ENCODE measurements around the gene ZNF281. TPM values are rescaled to one million over a fixed set of nuclear protein-coding genes. Genes with fewer than 3 reads are reported as not detected.

Gene ZNF281
- total and polyA plus RNA-seq, 2 of the 4 experiments (the other 2 are of a cell fraction): 7.0 to 37.5 TPM

GRCh38 chr1:200380589-200381021 is 29.2 kb downstream of the ZNF281 start:
- H2BK5ac ChIP-seq (ENCODE audit: low read depth, low read length, poor library complexity, severe bottlenecking): peak overlapping the region; percentile 98
- peaks cover 0 to 9% of the 10 kb centered on the region in 2 experiments; a peak in 1 of 4 replicates for H3K79me1 ChIP-seq (ENCODE audit: low read depth in 1 of 2, low read length in 2 of 2)
- WGBS, 2 experiments (ENCODE audit: extremely low coverage in 2 of 2, insufficient read length in 1 of 2): no CpG with 5 or more reads among the region's 1 CpG
- H2AFZ ChIP-seq (replicated peaks; ENCODE audit: low read length, poor library complexity): peak overlapping the region; percentile 61
- dilution Hi-C loops (cut with HindIII; ENCODE audit: low sequenced_read_pairs, unreplicated experiment) (no loop called here), in situ Hi-C loops (cut with MboI; ENCODE audit: low sequenced_read_pairs) (no loop called here), intact Hi-C loops (cut with micrococcal nuclease) (no loop called here)
- peak overlapping the region; percentile 98 for H2BK120ac ChIP-seq (ENCODE audit: low read depth, low read length)
- peak overlapping the region; percentile 98 for H3K4ac ChIP-seq (ENCODE audit: low read depth, low read length)
- no peaks in the 10 kb centered on the region for H3K36me3 ChIP-seq (ENCODE audit: control insufficient read depth, insufficient read depth, low read length)
- H3K18ac ChIP-seq (ENCODE audit: low read depth, low read length): peak overlapping the region; percentile 94
- peak overlapping the region; percentile 98; the same call in 2 of the 3 replicates for H2BK15ac ChIP-seq (ENCODE audit: low read depth, low read length)
- H3K4me2 ChIP-seq (ENCODE audit: low read depth, low read length): no peak overlapping the region
- H3K27ac ChIP-seq (ENCODE audit: insufficient read depth, low read length): peak overlapping the region; percentile 44
- H4K8ac ChIP-seq (ENCODE audit: low read depth in 2 of 2, low read length in 2 of 2): peak overlapping the region; percentile 81 to 88
- no peaks in the 10 kb centered on the region for H4K20me1 ChIP-seq (ENCODE audit: insufficient read depth, low read length)
- BruUV-seq (replicated peaks): no TSS peak
- H3K23ac ChIP-seq (ENCODE audit: low read depth, low read length): peak overlapping the region; percentile 89; the same call in 1 of the 2 replicates
- ChIA-PET POLR2A (ENCODE audit: unreplicated experiment) (no interaction called here), CTCF (no interaction called here)
- no peak overlapping the region for H3K56ac ChIP-seq (ENCODE audit: extremely low read depth, insufficient read depth, low read length)
- H3K27me3 ChIP-seq (ENCODE audit: control insufficient read depth, insufficient read depth, low read length): no peaks in the 10 kb centered on the region
- peak overlapping the region; percentile 85; the same call in 1 of the 2 replicates for H4K5ac ChIP-seq (ENCODE audit: low read depth, low read length)
- H2BK20ac ChIP-seq (ENCODE audit: low read depth, low read length): peak overlapping the region; percentile 99
- peak overlapping the region; percentile 89 for H4K91ac ChIP-seq (ENCODE audit: insufficient read depth, low read depth, low read length)
- no peak overlapping the region for H3K4me3 ChIP-seq (ENCODE audit: insufficient read depth, low read depth, low read length)
- H2AK5ac ChIP-seq (ENCODE audit: low read depth, low read length): peak overlapping the region; percentile 90
- H3K9ac ChIP-seq (ENCODE audit: low read depth, low read length): no peak overlapping the region
- peak overlapping the region; percentile 91 for H3K14ac ChIP-seq (replicated peaks; ENCODE audit: low read depth, low read length)
- ATAC-seq (ENCODE audit: low read depth) (no peak), DNase-seq (no peak)
- no peak for TF ChIP-seq RFX5 (IDR thresholded peaks at IDR 0.05; ENCODE audit: low read depth, low read length)
- TF ChIP-seq ELK1 (IDR thresholded peaks at IDR 0.05; ENCODE audit: borderline replicate concordance, low read depth, low read length): no peak
- TF ChIP-seq FOS (IDR thresholded peaks at IDR 0.05; ENCODE audit: low read depth, low read length): no peak
- no peak for TF ChIP-seq NFE2L2 (IDR thresholded peaks at IDR 0.05; ENCODE audit: low read depth, low read length)
- no peak for TF ChIP-seq POLR2A (IDR thresholded peaks at IDR 0.05; ENCODE audit: low read depth, low read length)
- no peak for TF ChIP-seq USF2 (IDR thresholded peaks at IDR 0.05; ENCODE audit: low read depth, low read length)
- no peak for TF ChIP-seq CEBPB (IDR thresholded peaks at IDR 0.05; ENCODE audit: low read depth, low read length)
- TF ChIP-seq CTCF (conservative IDR thresholded peaks at IDR 0.05; ENCODE audit: low read depth, low read length): no peak
- TF ChIP-seq MAZ (IDR thresholded peaks at IDR 0.05; ENCODE audit: borderline replicate concordance, low read depth, low read length): no peak
- no peak for TF ChIP-seq MAFK (IDR thresholded peaks at IDR 0.05; ENCODE audit: low read depth, low read length)
- no peak for TF ChIP-seq RAD21 (IDR thresholded peaks at IDR 0.05; ENCODE audit: low read length)
- no peak for TF ChIP-seq SMC3 (IDR thresholded peaks at IDR 0.05; ENCODE audit: low read depth, low read length)
- TF ChIP-seq CHD1 (IDR thresholded peaks at IDR 0.05; ENCODE audit: low read depth, low read length): no peak
- TF ChIP-seq MXI1 (IDR thresholded peaks at IDR 0.05; ENCODE audit: borderline replicate concordance, low read depth, low read length): no peak
- TF ChIP-seq BHLHE40 (IDR thresholded peaks at IDR 0.05; ENCODE audit: low read depth, low read length): no peak
- no peak for TF ChIP-seq RCOR1 (IDR thresholded peaks at IDR 0.05; ENCODE audit: insufficient replicate concordance, low read length)
- peak overlapping the region; percentile 25 for H2AK9ac ChIP-seq (replicated peaks; ENCODE audit: low read depth, low read length, poor library complexity)
- peaks cover 4% of the 10 kb centered on the region for H3K4me1 ChIP-seq (ENCODE audit: control insufficient read depth, insufficient read depth, low read length)
- peaks cover 6% of the 10 kb centered on the region for H3K9me1 ChIP-seq (ENCODE audit: insufficient read depth, low read length)
- H3K9me3 ChIP-seq (ENCODE audit: control insufficient read depth, insufficient read depth, low read length): no peaks in the 10 kb centered on the region
